K562 (cell line): Measurements from ENCODE around the gene SPDEF. TPM values are rescaled to one million over a fixed set of nuclear protein-coding genes. Genes with fewer than 3 reads are reported as not detected.

Source experiments
- AFF4 ChIP-seq: sonication (generic); formaldehyde crosslinking; IDR thresholded peaks from 2 replicates; pipeline ENCODE4 v1.8.0; 2023; ENCODE audit warnings: mild to moderate bottlenecking, missing genetic modification reagents
- CCNT2 ChIP-seq: IDR thresholded peaks from 2 replicates; pipeline ENCODE4 v1.6.1; 2011; ENCODE audit warnings: borderline replicate concordance, low read depth, mild to moderate bottlenecking, moderate library complexity, mixed read lengths, low read length; ENCODE audit not compliant: insufficient read length; ENCODE audit errors: extremely low read depth
- CREB3 ChIP-seq: fragments of 450-650 bp; conservative IDR thresholded peaks from 2 replicates; pipeline ENCODE4 v1.6.1; 2016; ENCODE audit warnings: missing genetic modification characterization, low read depth, mild to moderate bottlenecking, missing compliant biosample characterization, moderate library complexity
- EHMT2 ChIP-seq: fragments of 450-650 bp; IDR thresholded peaks from 2 replicates; pipeline ENCODE4 v1.6.1; 2018; ENCODE audit warnings: antibody characterized with exemption
- FOSL1 ChIP-seq: fragments of 200-800 bp; sonication (Bioruptor generic); conservative IDR thresholded peaks from 2 replicates; pipeline ENCODE4 v1.6.1; 2016; ENCODE audit warnings: missing genetic modification characterization, missing compliant biosample characterization
- FOXJ2 ChIP-seq: fragments of 200-800 bp; sonication (Bioruptor generic); IDR thresholded peaks from 2 replicates; pipeline ENCODE4 v1.6.1; 2016; ENCODE audit warnings: missing genetic modification characterization, missing compliant biosample characterization
- FOXK2 ChIP-seq, 2 experiments: fragments of 450-650 bp; IDR thresholded peaks in 1 of 2; conservative IDR thresholded peaks in 1 of 2; 2 replicates each; pipeline ENCODE4 v1.6.1; 2016; ENCODE audit warnings: low read depth in 2 of 2, mild to moderate bottlenecking in 1 of 2
- HNRNPUL1 ChIP-seq: fragments of 200-400 bp; formaldehyde crosslinking; IDR thresholded peaks from 2 replicates; pipeline ENCODE4 v1.6.1; 2017; ENCODE audit warnings: low read length
- SAFB2 ChIP-seq: fragments of 200-400 bp; formaldehyde crosslinking; IDR thresholded peaks from 2 replicates; pipeline ENCODE4 v1.6.1; 2018; ENCODE audit warnings: borderline replicate concordance, low read length, low read depth, moderate library complexity; ENCODE audit not compliant: severe bottlenecking
- U2AF2 ChIP-seq: fragments of 200-400 bp; formaldehyde crosslinking; optimal IDR thresholded peaks from 2 replicates; pipeline ENCODE3; 2017; ENCODE audit warnings: low read depth, mild to moderate bottlenecking, low read length
- ZFP30 ChIP-seq: fragments of 250-450 bp; sonication (Bioruptor Pico); IDR thresholded peaks from 2 replicates; pipeline ENCODE4 v1.8.0; 2022; ENCODE audit warnings: moderate library complexity, mild to moderate bottlenecking, inconsistent platforms, borderline replicate concordance
- ZMIZ1 ChIP-seq, 2 experiments: fragments of 150-350 bp in 1 of 2; IDR thresholded peaks; 2 replicates each; pipeline ENCODE4 v1.6.1; 2012 to 2016; ENCODE audit warnings: low read depth in 2 of 2, low read length in 2 of 2, mild to moderate bottlenecking in 1 of 2, moderate library complexity in 1 of 2
- polyA plus RNA-seq, 8 experiments: library from polyadenylated mRNA; depleted of rRNA in 4 of 8; stranded (reverse) in 5 of 8; unstranded in 3 of 8; fragments of >200 nt; fragmentation: Nextera tagmentation in 2 of 8; fragmentation: Illumina TruSeq in 1 of 8; extraction: Ambion mirVana in 2 of 8; extraction: Trizol in 1 of 8; gene quantifications; 2 replicates each; pipeline versions ENCODE4 v1.2.1 to v1.2.3, GENCODE V29; 2011 to 2014; ENCODE audit warnings: inconsistent platforms in 1 of 8, missing spikeins in 1 of 8
- total RNA-seq, 7 experiments: library from RNA; depleted of rRNA in 6 of 7; stranded (reverse); fragments of >200 nt in 6 of 7; fragmentation: Illumina TruSeq in 2 of 7; extraction: Trizol in 2 of 7; gene quantifications; 2 replicates each; pipeline versions ENCODE4 v1.2.1 to v1.2.3, GENCODE V29; 2011 to 2021; ENCODE audit warnings: low replicate concordance in 1 of 7
- TF ChIP-seq, protein P1 (sequence below): fragments of 450-650 bp; IDR thresholded peaks from 2 replicates; pipeline ENCODE4 v1.6.1; 2018; ENCODE audit not compliant: partially characterized antibody

Gene SPDEF
- total and polyA plus RNA-seq, 9 of the 15 experiments (the other 6 are each of a cell fraction or from before 2014, with no cell fraction given), result 0.04 to 0.12 (median 0.11) TPM; not detected in 5

GRCh38 chr6:34521463-34522285 lies 34.5 kb downstream of the SPDEF start (continued):
- no peak for TF ChIP-seq AFF4
- TF ChIP-seq EHMT2, result no peak
- no peak for TF ChIP-seq ZFP30
- no peak for TF ChIP-seq CREB3 (tag)
- no peak for TF ChIP-seq U2AF2
- no peak for TF ChIP-seq FOXJ2
- no peak for TF ChIP-seq FOSL1 (tag)
- TF ChIP-seq HNRNPUL1, result no peak
- TF ChIP-seq FOXK2 (conservative IDR thresholded peaks at IDR 0.05 in 1 of 2, IDR thresholded peaks at IDR 0.05 in 1 of 2; ENCODE audit: low read depth in 2 of 2), result no peak
- TF ChIP-seq, protein P1, sequence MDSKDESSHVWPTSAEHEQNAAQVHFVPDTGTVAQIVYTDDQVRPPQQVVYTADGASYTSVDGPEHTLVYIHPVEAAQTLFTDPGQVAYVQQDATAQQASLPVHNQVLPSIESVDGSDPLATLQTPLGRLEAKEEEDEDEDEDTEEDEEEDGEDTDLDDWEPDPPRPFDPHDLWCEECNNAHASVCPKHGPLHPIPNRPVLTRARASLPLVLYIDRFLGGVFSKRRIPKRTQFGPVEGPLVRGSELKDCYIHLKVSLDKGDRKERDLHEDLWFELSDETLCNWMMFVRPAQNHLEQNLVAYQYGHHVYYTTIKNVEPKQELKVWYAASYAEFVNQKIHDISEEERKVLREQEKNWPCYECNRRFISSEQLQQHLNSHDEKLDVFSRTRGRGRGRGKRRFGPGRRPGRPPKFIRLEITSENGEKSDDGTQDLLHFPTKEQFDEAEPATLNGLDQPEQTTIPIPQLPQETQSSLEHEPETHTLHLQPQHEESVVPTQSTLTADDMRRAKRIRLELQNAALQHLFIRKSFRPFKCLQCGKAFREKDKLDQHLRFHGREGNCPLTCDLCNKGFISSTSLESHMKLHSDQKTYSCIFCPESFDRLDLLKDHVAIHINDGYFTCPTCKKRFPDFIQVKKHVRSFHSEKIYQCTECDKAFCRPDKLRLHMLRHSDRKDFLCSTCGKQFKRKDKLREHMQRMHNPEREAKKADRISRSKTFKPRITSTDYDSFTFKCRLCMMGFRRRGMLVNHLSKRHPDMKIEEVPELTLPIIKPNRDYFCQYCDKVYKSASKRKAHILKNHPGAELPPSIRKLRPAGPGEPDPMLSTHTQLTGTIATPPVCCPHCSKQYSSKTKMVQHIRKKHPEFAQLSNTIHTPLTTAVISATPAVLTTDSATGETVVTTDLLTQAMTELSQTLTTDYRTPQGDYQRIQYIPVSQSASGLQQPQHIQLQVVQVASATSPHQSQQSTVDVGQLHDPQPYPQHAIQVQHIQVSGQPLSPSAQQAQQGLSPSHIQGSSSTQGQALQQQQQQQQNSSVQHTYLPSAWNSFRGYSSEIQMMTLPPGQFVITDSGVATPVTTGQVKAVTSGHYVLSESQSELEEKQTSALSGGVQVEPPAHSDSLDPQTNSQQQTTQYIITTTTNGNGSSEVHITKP, result no peak
- TF ChIP-seq SAFB2, result no peak
- no peak for TF ChIP-seq ZMIZ1 (IDR thresholded peaks at IDR 0.05; ENCODE audit: low read depth in 2 of 2, low read length in 2 of 2)
- TF ChIP-seq CCNT2, result no peak
